ENCODE results near the gene SUN1.

DNA sequence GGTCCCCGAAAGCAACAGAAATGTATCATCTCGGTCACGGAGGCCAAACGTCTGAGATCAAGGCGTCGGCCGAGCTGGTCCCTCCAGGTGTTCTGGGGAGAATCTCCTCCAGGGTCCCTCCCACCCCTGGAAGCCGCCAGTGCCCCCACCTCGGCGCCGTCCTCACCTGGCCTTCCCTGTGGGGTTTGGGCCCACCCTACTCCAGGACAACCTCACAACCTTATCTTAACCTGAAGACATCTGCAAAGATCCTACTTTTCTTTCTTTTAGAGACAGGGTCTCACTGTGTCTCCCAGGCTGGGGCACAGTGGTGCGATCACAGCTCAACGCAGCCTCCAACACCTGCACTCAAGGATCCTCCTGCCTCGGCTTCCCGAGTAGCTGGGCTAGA is 88.8 kb downstream of the SUN1 start:
- TF ChIP-seq TAF1 (IDR thresholded peaks at IDR 0.05; ENCODE audit: low read depth, low read length) = no peak
- no peak for TF ChIP-seq ASH2L (IDR thresholded peaks at IDR 0.05; ENCODE audit: low read length)
- TF ChIP-seq EZH2 (IDR thresholded peaks at IDR 0.05; ENCODE audit: low read depth, low read length, severe bottlenecking) = no peak
- no peak for TF ChIP-seq EP300 (IDR thresholded peaks at IDR 0.05; ENCODE audit: borderline replicate concordance in 1 of 2, low read depth in 2 of 2, low read length in 2 of 2)
- TF ChIP-seq, protein P1, sequence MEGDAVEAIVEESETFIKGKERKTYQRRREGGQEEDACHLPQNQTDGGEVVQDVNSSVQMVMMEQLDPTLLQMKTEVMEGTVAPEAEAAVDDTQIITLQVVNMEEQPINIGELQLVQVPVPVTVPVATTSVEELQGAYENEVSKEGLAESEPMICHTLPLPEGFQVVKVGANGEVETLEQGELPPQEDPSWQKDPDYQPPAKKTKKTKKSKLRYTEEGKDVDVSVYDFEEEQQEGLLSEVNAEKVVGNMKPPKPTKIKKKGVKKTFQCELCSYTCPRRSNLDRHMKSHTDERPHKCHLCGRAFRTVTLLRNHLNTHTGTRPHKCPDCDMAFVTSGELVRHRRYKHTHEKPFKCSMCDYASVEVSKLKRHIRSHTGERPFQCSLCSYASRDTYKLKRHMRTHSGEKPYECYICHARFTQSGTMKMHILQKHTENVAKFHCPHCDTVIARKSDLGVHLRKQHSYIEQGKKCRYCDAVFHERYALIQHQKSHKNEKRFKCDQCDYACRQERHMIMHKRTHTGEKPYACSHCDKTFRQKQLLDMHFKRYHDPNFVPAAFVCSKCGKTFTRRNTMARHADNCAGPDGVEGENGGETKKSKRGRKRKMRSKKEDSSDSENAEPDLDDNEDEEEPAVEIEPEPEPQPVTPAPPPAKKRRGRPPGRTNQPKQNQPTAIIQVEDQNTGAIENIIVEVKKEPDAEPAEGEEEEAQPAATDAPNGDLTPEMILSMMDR (IDR thresholded peaks at IDR 0.05; ENCODE audit: control extremely low read depth in 1 of 3, insufficient read depth in 1 of 3, low read depth in 1 of 3, low read length in 3 of 3) = no peak
- no peak for TF ChIP-seq PHF8 (conservative IDR thresholded peaks at IDR 0.05; ENCODE audit: low read depth, low read length)
- TF ChIP-seq, protein P2, sequence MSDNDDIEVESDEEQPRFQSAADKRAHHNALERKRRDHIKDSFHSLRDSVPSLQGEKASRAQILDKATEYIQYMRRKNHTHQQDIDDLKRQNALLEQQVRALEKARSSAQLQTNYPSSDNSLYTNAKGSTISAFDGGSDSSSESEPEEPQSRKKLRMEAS (IDR thresholded peaks at IDR 0.05) = no peak
- TF ChIP-seq FOSL1 (IDR thresholded peaks at IDR 0.05; ENCODE audit: insufficient read depth, low read depth, low read length) = no peak
- TF ChIP-seq SUZ12 (IDR thresholded peaks at IDR 0.05; ENCODE audit: low read length) = no peak
- TF ChIP-seq BCL11A (IDR thresholded peaks at IDR 0.05; ENCODE audit: low read depth in 2 of 2, low read length in 2 of 2) = no peak
- no peak for TF ChIP-seq TCF12 (IDR thresholded peaks at IDR 0.05; ENCODE audit: low read depth, low read length)
